ENCODE results near the gene FBXL2. TPM values are rescaled to one million over a fixed set of nuclear protein-coding genes. Genes with fewer than 3 reads are reported as not detected.

FBXL2 gene, protein sequence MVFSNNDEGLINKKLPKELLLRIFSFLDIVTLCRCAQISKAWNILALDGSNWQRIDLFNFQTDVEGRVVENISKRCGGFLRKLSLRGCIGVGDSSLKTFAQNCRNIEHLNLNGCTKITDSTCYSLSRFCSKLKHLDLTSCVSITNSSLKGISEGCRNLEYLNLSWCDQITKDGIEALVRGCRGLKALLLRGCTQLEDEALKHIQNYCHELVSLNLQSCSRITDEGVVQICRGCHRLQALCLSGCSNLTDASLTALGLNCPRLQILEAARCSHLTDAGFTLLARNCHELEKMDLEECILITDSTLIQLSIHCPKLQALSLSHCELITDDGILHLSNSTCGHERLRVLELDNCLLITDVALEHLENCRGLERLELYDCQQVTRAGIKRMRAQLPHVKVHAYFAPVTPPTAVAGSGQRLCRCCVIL
- total RNA-seq, result 30.1 TPM

GRCh38 chr3:33277193-33277882 lies at the start of gene FBXL2:
FBXL2 (plus strand) TSS chr3:33277442; CDS start chr3:33277513, 71 bp downstream.

Other genes with a start within 250 kb of the FBXL2 start
- 35.6 TPM for gene GLB1, start 180.3 kb upstream of the FBXL2 start, total RNA-seq
- 9.8 TPM for gene TMPPE, start 180.3 kb upstream of the FBXL2 start, total RNA-seq
- 130 TPM for gene CRTAP, start 163.4 kb upstream of the FBXL2 start, total RNA-seq
- 3.9 TPM for gene SUSD5, start 58.6 kb upstream of the FBXL2 start, total RNA-seq
- gene UBP1, start 163.0 kb downstream of the FBXL2 start, total RNA-seq, result 80.0 TPM

Data from camera-type eye (tissue), 1 donor.